ENCODE data around the gene CERCAM.
"Not testable (repeated sequence)": the region's sequence is repeated elsewhere in the genome, so short reads cannot be mapped to it uniquely, and the experiment has no call there.

The CERCAM gene

DNA sequence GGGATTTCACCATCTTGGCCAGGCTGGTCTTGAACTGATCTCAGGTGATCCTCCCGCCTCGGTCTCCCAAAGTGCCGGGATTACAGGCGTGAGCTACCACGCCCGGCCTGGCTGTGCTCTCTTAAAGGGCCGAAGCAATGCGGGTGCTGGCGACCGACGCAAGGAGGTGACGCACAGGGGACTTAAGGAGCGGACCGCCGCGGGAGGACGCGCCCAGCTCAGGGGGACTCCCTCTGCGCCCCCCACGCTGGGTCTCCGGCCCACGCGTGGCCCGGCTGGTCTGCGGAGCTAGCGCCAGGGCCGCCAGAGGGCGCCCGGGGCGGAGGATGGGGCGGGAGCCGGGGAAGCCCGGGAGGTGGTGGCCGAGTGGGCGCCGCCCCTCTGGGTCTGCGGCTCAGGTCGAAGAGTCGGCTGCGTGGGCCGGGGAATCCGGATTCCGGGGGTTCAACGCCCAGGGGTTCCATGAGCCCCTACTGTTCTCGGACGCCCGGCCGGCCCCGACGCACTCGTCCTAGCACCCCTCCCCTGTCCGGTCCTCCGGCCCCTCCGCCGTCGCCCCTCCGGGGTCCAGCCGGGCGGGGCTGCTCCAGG lies 502 bp upstream of the CERCAM start:
- DNase-seq = peak; percentile 3 to 5

GRCh38 chr9:128421482-128421996 lies 882 bp downstream of the CERCAM start:
- no peak for DNase-seq

DNA sequence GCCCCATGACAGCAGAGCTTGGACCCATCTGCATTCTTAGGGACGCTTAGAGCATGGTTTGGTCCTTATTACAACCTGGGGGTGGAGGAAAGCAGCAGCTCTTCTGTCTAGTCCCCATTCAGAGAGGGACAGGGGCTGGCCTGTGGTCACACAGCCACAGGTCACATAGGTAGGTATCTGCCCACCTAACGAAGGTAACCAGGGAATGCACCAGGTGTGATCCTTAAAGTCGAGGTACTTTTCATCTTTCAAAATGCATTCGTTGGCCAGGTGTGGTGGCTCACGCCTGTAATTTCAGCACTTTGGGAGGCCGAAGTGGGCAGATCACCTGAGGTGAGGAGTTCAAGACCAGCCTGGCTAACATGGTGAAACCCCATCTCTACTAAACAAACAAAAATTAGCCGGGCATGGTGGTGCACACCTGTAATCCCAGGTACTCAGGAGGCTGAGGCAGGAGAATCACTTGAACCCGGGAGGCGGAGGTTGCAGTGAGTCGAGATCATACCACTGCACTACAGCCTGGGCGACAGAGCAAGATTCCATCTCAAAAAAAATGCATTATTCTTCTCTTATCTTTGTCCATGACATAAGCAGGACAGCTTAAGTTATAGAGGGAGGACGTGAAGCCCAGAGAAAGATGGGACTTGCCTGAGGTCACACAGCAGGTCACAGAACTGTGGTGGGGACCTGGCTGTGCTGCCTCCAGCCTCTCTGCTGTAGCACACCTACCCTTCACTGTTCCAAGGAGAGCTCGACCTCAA lies 1.5 kb downstream of the CERCAM start:
- DNase-seq = not testable (repeated sequence)

DNA sequence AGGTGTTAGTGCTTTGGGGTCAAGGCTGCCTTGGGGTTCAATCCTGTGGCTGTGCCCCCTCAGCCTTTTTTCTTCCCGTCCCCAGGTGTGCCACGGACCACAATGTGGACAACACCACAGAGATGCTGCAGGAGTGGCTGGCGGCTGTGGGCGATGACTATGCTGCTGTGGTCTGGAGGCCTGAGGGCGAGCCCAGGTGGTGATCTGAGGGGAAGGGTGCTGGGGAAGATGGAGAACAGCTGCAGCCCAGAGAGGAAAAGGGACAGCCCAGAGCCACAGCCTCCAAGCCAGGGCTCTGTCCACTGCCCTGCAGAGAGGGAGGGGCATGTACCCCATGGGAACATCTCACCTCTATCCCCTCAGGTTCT lies 2.1 kb downstream of the CERCAM start:
- DNase-seq = no peak

GRCh38 chr9:128423356-128423755 lies 2.7 kb downstream of the CERCAM start:
- not testable (repeated sequence) for DNase-seq

DNA sequence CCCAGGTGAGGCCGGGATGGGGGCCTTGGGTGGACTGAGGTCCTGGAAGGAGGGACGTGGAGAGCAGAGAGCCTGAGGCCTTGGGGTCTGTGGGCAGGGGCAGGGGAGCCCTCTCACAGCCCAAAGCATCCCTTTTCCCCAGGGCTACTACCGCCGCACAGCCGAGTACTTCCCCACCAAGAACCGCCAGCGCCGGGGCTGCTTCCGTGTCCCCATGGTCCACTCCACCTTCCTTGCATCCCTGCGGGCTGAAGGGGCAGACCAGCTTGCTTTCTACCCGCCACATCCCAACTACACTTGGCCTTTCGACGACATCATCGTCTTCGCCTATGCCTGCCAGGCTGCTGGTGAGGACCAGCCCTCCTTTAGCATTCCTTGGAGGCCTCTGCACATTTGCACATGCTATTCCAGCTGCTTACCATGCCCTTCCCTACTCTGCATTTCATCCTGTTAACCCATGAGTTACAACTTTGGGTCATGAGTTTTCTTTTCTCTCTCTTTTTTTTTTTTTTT lies 3.7 kb downstream of the CERCAM start:
- DNase-seq = no peak

DNA sequence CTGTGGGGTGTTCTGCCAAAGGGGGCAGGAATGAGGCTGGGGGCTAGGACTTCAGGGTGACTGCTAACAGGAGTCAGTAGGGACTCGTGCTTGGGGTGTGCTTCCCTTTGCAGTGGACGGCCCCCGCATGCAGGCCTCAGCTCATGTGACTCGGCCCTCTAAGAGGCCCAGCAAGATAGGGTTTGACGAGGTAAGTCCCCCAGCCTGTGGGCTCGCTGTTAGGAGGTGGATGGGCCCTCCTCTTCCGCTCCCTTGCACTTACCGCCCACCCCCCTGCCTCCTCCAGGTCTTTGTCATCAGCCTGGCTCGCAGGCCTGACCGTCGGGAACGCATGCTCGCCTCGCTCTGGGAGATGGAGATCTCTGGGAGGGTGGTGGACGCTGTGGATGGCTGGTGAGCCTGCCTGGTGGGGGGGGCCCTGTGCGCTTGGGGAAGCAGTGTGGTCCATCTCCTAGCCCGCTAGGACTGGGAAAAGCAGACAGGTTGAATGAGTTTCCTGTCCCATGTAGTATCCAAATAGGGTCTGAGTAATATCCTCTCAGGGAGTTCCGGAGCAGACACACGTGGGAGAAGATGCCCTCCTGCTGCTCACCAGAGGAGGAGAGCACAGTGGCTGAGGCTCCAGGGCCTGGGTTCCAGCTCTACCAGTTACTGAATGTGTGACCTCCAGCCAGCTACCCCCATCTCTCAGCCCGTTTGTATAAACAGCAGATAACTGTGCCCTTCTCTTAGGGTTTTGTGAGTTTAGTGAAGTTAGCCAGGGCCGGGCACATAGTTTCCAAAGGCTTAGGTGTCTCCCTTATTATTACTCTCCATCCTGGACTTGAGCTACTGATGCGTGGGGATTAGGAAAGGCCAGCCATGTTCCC lies 8.2 kb downstream of the CERCAM start:
- no peak for DNase-seq

DNA sequence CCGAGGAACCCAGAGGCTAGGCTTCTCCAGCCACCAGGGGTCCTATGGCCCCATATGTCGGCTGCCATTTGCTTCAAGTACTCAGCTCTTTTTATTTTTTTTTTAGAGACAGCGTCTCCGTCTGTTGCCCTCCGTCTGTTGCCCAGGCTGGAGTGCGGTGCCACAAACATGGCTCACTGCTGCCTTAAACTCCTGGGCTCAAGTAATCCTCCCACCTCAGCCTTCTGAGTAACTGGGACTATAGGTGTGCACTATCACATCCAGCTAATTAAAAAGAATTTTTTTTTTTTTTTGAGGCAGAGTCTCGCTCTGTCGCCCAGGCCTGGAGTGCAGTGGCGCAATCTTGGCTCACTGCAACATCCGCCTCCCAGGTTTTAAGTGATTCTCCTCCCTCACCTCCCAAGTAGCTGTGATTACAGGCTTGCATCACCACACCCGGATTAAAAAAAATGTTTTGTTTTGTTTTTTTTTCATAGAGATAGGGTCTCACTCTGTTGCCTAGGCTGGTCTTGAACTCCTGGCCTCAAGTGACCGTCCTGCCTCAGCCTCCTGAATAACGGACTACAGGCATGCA lies 8.9 kb downstream of the CERCAM start:
- DNase-seq = no peak

DNA sequence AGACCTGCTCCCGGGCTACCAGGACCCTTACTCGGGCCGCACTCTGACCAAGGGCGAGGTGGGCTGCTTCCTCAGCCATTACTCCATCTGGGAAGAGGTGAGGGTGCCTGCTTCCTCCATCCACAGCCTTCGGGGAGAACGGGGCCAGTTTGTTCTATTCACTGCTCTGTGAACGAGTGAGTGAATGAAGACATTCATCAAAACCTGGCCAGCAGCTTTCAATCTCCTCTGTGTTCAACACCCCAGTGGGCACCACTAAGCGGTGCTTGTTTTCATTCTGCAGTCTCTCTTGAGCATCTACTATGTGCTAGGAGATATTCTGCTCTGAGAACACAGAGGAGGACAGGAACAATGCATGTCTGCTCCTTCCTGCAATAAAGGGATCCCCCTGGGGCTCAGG lies 10.6 kb downstream of the CERCAM start:
- DNase-seq = no peak

DNA sequence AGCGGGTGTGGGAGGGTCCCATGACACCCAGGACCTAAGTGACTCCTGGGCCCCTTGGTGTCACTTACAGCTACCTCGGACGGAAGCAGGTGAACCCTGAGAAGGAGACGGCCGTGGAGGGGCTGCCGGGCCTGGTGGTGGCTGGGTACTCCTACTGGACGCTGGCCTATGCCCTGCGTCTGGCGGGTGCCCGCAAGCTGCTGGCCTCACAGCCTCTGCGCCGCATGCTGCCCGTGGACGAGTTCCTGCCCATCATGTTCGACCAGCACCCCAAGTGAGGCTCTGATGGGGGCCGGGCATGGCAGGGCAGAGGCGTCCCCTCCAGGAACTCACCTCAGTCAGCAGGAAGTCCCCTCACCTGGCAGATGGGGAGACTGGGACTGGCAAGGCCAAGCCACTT lies 13.7 kb downstream of the CERCAM start:
- DNase-seq = no peak

GRCh38 chr9:128435611-128436010 lies 15.0 kb downstream of the CERCAM start:
- no peak for DNase-seq

DNA sequence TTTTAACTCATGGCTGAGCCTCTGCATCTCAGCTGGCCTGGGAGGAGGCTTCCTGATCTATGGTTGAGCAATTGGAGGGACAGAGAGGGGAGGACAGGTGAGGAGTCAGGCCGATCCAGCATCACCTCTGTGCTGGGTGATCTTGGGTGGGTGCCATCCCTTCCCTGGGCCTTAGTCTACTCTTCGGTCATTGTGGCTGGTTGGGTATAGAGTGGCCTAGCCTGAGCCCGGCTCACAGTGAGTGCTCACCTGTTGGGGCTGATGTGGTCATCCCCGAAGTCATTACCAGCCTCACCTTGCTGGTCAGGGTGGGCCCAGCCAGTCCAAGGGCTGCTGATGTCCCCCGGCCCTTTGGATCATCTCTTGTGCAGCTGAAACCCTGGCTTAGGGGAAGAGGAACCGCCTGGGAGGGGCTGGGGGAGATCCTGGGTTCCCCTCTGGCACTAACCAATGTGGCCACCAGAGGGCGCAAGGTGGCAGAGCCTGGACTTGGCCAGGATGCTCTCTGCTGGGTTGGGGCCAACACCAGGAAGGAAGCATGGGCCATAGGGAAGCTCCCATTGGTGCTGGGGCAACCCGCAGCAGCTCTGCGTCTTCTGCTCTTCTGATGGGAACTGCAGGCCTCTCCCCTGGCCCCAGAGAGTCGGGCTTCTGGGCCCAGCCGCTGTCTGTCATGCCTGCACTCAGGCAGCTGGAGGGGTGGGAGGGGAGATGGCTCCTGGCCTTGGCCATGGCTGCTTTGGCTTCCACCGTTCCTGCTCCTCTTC lies 17.9 kb downstream of the CERCAM start:
- peak; percentile 5 to 12 for DNase-seq

DNA sequence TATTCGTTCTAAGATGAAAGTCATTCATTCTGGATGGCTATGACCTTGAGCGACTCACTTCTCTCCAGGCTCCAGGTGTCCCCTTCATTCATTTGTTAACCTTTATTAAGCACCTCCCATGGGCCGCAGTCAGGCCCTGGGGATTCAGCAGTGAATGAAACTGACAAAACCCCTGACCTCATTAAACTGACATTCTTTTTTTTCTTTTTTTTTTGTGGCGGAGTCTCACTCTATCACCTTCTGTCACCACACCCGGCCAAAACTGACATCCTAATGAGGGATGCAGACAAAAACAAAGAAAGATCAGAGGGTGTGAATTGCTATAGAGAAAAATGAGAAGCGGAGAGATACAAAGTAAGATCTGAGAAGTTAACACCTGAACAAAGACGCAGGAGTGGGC lies 18.6 kb downstream of the CERCAM start:
- no peak for DNase-seq

- DNase-seq = no peak
These were observed 21.5 kb downstream of the CERCAM start for GRCh38 chr9:128442150-128442549.

DNA sequence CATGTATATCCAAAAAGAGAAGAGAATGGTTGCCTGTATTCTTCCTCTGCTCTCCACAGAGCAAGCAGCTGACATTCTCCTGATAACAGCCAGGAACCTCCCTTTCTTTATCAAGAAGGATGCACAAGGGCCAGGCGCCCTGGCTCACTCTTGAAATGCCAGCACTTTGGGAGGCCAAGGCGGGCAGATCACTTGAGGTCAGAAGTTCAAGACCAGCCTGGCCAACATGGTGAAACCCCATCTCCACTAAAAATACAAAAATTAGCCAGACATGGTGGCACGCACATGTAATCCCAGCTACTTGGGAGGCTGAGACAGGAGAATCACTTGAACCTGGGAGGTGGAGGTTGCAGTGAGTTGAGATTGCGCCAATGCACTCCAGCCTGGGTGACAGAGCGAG lies 25.8 kb downstream of the CERCAM start:
- not testable (repeated sequence) for DNase-seq

DNA sequence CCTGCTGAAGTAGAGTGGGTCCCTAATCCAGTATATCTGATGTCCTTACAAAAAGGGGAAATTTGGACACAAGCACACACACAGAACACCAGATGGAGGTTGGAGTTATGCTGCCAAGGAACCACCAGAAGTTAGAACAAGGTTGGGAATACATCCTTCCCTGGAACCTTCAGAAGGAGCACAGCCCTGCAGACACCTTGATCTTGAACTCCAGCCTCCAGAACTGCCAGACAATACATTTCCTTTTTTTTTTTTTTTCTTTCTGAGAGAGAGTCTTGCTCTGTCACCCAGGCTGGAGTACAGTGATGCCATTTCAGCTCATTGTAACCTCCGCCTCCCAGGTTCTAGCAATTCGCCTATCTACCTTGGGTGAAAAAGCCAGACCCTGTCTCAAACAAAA lies 28.1 kb downstream of the CERCAM start:
- DNase-seq = no peak

DNA sequence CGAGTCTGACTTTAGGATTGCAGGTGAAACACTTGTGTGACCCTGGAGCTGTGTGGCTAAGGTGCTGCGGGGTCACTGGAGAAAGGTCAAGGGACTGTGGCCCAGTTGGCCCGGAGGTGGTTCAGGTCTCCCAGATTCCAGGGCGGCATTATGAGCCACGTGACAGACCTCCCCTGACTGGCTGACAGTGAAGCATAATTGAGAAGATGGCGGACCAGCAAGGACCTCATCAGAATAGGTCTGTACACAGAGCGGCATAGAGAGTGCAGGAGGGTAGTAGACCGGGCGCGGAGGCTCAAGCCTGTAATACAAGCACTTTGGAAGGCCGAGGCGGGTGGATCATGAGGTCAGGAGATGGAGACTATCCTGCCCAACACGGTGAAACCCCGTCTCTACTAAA lies 34.3 kb downstream of the CERCAM start:
- DNase-seq = no peak

GRCh38 chr9:128455849-128456612 lies 35.4 kb downstream of the CERCAM start, which contains the start of gene ODF2:
TSS of gene ODF2 (plus strand) at chr9:128456006. CDS start at chr9:128456092, 86 bp downstream.
- peak; percentile 63 to 87 for DNase-seq

DNA sequence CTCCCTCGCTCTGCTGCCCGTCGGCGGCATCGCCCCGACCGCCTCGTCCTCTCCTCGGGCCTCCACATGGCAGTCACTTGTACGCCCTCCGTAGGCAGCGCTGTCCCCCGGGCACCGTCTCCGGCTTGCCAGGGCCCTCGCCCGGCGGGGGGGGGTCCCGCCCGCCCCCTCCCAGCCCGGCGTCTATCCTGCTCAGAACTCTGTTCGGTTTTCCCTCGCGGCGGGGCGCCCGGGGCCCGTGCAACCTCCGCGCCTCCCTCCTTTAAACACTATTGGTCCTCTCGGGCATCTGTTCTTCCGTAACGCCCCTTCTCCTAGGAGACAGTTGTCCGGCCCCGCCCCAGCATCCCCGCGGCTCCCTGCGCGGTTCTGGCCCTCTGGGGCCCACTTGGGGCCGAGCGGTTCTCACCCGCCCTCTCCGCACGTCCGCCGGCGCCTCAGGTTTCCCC lies 36.0 kb downstream of the CERCAM start:
- peak in 1 of 2 experiments; percentile 33 for DNase-seq

- DNase-seq = no peak
These were observed 36.5 kb downstream of the CERCAM start for GRCh38 chr9:128457207-128457606.

DNA sequence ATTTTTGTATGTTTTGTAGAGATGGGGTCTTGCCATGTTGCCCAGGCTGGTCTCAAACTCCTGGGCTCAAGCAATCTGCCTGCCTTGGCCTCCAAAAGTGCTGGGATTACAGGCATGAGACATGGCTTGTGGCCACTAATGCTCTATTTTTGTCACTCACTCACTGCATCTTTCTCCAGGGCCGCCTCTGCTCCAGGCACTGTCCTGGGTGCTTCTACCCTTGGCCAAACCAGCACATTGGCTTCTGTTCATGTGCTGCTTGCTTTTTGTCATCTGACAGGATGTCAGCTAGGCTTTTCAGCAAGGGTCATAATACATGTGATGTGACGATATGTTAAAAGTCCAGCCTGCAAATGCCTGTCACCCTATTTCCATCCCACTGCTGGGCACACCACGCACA lies 38.4 kb downstream of the CERCAM start:
- DNase-seq = no peak
